Measurements from ENCODE around the gene DICER1. TPM values are rescaled to one million over a fixed set of nuclear protein-coding genes. Genes with fewer than 3 reads are reported as not detected.
"Not testable (repeated sequence)": the region's sequence is repeated elsewhere in the genome, so short reads cannot be mapped to it uniquely, and the experiment has no call there.

Gene DICER1
- total RNA-seq, 1 donor from 2014 or later: 74.6 TPM

GRCh38 chr14:95185767-95186392, 28.6 kb upstream of the DICER1 start:
- DNase-seq (ENCODE audit: low read depth): no peak

DNA sequence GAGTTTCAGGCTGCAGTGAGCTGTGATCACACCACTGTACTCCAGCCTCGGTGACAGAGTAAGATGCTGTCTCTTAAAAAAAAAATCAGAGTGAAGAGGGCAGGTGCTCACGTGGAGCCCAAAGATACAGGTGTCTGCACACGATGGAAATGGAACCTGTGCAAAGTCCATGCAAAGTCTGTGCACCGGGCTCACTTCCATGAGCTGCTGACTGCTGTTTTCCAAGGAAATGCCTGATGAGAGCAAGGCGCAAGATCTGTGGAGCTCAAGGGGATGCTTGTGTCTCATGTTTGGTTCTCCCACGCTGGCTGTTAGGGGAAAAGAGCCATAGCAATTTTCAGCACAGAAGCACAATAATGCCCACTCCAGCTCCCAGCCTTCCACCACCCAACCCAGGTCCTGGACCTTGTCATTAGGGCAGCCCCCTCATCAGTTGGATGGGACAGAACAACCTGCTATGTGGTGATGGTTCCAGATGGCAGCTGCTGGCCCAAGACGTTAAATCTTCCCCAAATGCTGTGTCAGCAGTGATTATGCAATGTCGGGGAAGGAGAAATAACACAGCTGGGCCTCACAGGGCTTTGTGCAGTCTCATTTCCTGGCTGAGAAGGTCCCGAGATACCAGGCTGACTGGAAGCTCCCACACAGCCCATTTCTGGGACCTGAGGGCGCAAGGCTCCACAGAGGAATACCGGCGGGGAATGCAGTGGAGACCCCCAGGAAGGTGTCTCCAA, 27.9 kb upstream of the DICER1 start:
- peak; percentile 58 for DNase-seq (ENCODE audit: low read depth)

GRCh38 chr14:95184413-95184790, 27.1 kb upstream of the DICER1 start:
- DNase-seq (ENCODE audit: low read depth): peak; percentile 34

- peak; percentile 93 for DNase-seq (ENCODE audit: low read depth)
Measured at GRCh38 chr14:95183532-95184412, 26.4 kb upstream of the DICER1 start.

DNA sequence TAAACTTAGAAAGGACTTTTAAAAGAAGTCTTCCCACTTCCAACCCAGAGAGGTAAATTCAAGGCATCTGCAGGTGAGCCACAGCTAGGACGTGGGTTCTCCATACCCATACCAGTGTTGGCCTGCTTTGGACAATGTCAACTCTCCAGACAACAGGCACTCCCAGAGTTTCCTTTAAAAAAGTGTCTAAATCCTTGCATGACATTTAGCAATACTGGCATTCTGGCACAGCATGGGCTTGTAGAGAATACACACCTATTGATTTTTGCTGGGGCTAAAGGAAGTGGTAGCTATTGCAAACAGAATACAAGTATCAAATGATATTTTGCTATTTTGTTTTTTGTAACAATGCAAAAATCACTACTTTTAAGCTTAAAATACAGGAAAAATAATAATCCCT, 25.8 kb upstream of the DICER1 start:
- no peak for DNase-seq (ENCODE audit: low read depth)

- DNase-seq (ENCODE audit: low read depth): no peak
Measured at GRCh38 chr14:95182379-95182778, 25.1 kb upstream of the DICER1 start.

- no peak for DNase-seq (ENCODE audit: low read depth)
Measured at GRCh38 chr14:95180966-95181741, 23.8 kb upstream of the DICER1 start.

GRCh38 chr14:95175670-95176069, 18.3 kb upstream of the DICER1 start:
- DNase-seq (ENCODE audit: low read depth): not testable (repeated sequence)

- DNase-seq (ENCODE audit: low read depth): no peak
Measured at GRCh38 chr14:95174184-95174792, 17.0 kb upstream of the DICER1 start.

- peak; percentile 47 for DNase-seq (ENCODE audit: low read depth)
Measured at GRCh38 chr14:95173518-95173917, 16.2 kb upstream of the DICER1 start.

- no peak for DNase-seq (ENCODE audit: low read depth)
Measured at GRCh38 chr14:95167177-95167576, 9.8 kb upstream of the DICER1 start.

DNA sequence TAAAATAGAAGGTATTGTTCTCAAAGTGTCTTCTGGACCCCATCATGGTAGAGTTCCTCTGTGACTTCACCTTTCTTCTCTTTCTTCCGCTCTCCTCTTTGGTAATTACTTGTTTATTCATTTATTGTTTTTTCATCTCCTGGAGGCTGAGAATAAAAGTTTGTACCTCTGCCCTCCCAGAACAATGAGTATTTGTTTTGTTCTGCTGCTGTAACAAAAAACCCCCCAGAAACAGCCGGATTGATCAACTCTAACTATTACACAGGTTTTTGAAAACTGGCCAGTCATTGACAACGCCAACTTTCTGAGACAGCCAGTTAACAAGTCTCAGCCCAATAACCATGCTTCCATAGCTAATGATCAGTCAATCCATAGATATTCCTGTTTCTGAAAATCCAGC, 8.2 kb upstream of the DICER1 start:
- no peak for DNase-seq (ENCODE audit: low read depth)

DNA sequence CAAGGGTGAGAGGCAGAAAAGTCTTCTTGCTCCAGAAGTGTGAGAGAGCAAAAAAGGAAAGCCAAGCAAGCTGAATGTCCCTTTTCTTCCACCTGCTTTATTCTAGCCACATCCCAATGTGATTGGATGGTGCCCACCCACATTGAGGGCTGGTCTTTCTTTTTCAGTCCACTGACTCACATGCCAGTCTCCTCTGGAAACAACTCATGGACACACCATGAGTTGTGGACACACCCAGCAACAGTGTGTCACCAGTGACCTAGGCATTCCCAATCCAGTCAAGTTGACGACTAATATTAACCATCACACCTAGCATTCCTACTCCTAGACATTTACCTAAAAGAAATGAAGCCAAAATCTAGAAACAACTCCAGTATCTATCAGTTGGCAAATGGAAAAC, 7.2 kb upstream of the DICER1 start:
- no peak for DNase-seq (ENCODE audit: low read depth)

DNA sequence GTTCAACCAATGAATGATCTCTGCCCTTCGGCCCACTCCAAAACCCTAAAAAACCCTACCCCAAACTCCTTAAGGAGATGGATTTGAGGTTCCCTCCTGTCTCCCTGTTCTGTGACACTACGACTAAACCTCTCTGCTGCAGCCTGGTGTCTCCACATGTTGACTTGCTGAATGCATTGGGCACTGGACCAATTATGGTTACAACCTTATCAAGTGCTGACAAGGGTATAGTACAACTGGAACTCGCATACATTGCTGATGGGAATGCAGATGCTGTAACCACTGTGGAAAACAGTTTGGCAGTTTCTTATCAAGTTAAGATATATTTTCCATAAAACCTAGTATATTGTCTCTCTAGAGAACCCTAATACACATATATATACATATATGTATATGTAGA, 6.3 kb upstream of the DICER1 start:
- DNase-seq (ENCODE audit: low read depth): no peak

DNA sequence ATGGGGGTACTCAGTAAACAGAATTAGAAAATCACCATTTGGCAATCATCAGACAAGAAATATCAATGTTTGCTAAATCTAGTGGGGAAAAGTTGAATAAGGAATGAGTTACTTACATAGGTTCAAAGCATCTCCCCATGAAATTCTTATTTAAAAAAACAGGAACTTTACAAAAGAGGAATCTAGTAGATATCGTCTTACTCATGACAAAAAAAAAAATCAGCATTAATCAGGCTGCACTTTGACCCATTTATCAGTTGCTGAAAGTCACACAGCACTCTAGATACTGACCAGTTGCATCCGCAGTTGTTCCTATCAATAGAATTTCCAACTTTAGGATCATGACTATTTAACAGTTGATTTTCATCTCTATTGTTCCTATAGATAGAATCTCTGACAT, 5.8 kb upstream of the DICER1 start:
- no peak for DNase-seq (ENCODE audit: low read depth)

- DNase-seq (ENCODE audit: low read depth): no peak
Measured at GRCh38 chr14:95162641-95163040, 5.3 kb upstream of the DICER1 start.

GRCh38 chr14:95157048-95157326, 342 bp downstream of the DICER1 start:
- DNase-seq (ENCODE audit: low read depth): no peak

GRCh38 chr14:95156161-95157047, 925 bp downstream of the DICER1 start:
- DNase-seq (ENCODE audit: low read depth): peak; percentile 23

DNA sequence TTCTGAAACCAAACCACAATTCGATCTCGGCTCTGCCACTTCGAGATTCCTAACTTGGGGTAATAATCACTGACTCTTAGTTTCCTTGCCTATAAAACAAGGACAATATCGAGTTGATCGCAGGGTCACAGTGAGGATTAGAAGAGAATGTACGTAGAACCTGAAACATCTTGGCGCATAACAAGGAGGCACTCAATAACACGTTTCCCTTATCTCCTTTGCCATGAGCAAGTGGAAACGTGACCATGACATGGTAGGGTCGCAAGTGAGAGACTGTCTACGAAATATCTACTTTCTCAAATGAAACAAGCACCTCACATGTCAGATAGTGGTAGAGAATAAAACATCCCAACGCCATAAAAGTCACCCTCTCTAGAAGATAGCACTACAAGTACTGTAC, 2.3 kb downstream of the DICER1 start:
- no peak for DNase-seq (ENCODE audit: low read depth)

- no peak for DNase-seq (ENCODE audit: low read depth)
Measured at GRCh38 chr14:95153866-95154265, 3.5 kb downstream of the DICER1 start.

- DNase-seq (ENCODE audit: low read depth): peak; percentile 27
Measured at GRCh38 chr14:95151561-95151960, 5.8 kb downstream of the DICER1 start.

All from renal cortical epithelial cell (primary cell).